HFF-Myc (cell line): ENCODE measurements around the gene PPP1R8.
"Not testable (repeated sequence)": the region's sequence is repeated elsewhere in the genome, so short reads cannot be mapped to it uniquely, and the experiment has no call there.

Experiments
- DNase-seq: peaks from one replicate; pipeline ENCODE4 v3.0.0-alpha.2; 2011; ENCODE audit warnings: low read depth; ENCODE audit errors: extremely low read depth
- H3K4me3 ChIP-seq: replicated peaks from 2 replicates; pipeline ENCODE4 v1.5.1; 2011; ENCODE audit warnings: low read depth, mild to moderate bottlenecking, control low read depth, low read length
- CTCF ChIP-seq: IDR thresholded peaks from 2 replicates; pipeline ENCODE4 v1.5.1; 2012; ENCODE audit warnings: mild to moderate bottlenecking, low read depth, low read length, control low read depth; ENCODE audit errors: missing control alignments

Gene PPP1R8

DNA sequence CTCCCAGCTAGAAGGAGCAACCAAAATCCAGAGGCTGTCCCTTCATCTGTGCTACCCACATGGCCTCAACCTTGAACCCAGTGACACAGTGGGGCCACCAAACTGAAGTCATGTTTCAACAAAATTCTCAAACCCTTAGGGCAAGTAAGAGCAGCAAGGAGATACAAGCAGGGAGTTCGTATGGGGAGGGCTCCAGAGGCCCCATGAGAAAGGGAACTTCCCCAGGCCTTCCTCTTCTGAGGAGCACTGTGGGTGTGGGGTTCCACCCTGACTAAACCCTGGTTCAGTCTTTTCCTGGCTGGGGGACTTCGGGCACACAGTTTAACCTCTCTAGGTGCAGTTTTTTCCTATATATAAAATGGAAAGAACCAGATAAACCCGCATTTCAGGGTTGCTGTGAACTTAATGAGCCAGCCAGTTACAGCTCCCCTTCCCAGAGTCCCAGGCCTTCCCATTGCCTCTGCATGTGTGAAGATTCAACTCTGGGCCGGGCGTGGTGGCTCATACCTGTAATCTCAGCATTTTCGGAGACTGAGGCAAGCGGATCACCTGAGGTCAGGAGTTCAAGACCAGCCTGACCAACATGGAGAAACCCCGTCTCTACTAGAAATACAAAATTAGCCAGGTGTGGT lies 33.8 kb downstream of the PPP1R8 start:
- DNase-seq = no peak
- H3K4me3 ChIP-seq = no peak overlapping the region
- no peak for TF ChIP-seq CTCF

GRCh38 chr1:27865821-27866220 lies 35.2 kb downstream of the PPP1R8 start:
- no peak overlapping the region for H3K4me3 ChIP-seq
- DNase-seq = no peak
- no peak for TF ChIP-seq CTCF

DNA sequence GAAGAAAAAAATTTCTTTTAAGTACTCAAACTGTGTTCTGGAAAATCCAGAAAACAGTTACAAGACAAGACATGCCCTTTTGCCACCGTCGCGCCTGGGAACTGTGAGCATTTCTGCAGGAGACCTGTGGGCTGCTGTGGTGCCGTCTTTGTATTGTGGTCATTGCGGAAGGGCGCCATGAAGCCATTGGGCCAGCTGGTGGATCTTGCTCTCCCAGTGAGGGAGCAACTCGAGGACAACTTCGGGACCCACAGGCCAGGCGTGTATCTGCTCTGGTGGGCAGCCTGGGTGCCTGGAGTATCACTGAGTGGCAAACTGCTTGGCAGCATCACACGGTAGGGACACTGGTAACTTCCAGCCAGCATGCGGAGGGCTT lies 38.0 kb downstream of the PPP1R8 start:
- TF ChIP-seq CTCF = no peak
- H3K4me3 ChIP-seq = no peak overlapping the region
- DNase-seq = no peak

- H3K4me3 ChIP-seq = no peak overlapping the region
- TF ChIP-seq CTCF = no peak
- DNase-seq = no peak
Observed at GRCh38 chr1:27868932-27869718, 38.5 kb downstream of the PPP1R8 start.

DNA sequence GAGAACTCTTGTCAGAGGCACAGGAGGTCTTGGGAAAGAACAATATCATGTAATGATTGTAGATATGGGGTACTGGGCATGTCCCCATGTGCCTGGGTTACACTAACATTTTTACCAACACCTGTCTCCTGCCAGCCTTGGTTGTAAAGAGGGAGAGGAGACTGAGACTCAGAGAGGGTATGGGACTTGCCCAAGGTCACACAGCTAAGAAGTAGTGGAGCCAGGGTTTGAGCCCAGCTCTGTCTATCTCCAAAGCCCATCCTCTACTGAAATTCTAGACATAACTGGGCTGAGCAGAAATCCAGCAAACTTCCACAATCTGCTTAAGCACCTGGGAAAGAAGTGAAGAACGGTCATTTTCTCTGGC lies 39.1 kb downstream of the PPP1R8 start:
- no peak overlapping the region for H3K4me3 ChIP-seq
- DNase-seq = no peak
- no peak for TF ChIP-seq CTCF

DNA sequence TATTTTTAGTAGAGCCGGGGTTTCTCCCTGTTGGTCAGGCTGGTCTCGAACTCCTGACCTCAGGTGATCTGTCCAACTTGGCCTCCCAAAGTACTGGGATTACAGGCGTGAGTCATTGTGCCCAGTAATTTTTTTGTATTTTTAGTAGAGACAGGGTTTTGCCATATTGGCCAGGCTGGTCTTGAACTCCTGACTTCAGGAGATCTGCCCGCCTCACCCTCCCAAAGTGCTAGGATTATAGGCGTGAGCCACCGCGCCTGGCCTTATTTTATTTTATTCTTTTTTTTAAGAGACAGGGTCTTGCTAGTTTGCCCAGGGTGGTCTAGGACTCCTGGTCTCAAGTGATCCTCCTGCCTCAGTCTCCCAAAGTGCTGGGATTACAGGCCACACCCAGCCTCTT lies 40.5 kb downstream of the PPP1R8 start:
- not testable (repeated sequence) for DNase-seq, H3K4me3 ChIP-seq

GRCh38 chr1:27872059-27872801 lies 41.6 kb downstream of the PPP1R8 start, which contains the start of gene THEMIS2:
TSS of gene THEMIS2 (plus strand) at chr1:27872544. CDS start at chr1:27872572, 28 bp downstream.
- peak within 1 kb of the TSS; percentile 57 for H3K4me3 ChIP-seq
- DNase-seq = no peak
- TF ChIP-seq CTCF = no peak
